Astrocyte of the spinal cord (primary cell): ENCODE measurements around the gene DVL2.
A peak's percentile ranks its signal among the peaks of the same experiment; 100 is the strongest.

Experiments used
- DNase-seq: peaks from one replicate; pipeline ENCODE4 v3.0.0; 2011; ENCODE audit warnings: low read depth, low spot score
- H3K4me3 ChIP-seq: 2 replicates; pipeline ENCODE4 v1.5.1; 2011; ENCODE audit warnings: low read depth, mild to moderate bottlenecking, low read length, moderate library complexity
- in situ Hi-C: cut with HindIII; loops from 2 replicates; pipeline ENCODE4 v1.10.0; 2017; ENCODE audit warnings: low sequenced_read_pairs
- TF ChIP-seq, protein P1 (sequence below): IDR thresholded peaks from 2 replicates; pipeline ENCODE4 v1.5.1; 2012; ENCODE audit warnings: low read depth, mild to moderate bottlenecking, low read length, inconsistent platforms

DVL2 gene

DNA sequence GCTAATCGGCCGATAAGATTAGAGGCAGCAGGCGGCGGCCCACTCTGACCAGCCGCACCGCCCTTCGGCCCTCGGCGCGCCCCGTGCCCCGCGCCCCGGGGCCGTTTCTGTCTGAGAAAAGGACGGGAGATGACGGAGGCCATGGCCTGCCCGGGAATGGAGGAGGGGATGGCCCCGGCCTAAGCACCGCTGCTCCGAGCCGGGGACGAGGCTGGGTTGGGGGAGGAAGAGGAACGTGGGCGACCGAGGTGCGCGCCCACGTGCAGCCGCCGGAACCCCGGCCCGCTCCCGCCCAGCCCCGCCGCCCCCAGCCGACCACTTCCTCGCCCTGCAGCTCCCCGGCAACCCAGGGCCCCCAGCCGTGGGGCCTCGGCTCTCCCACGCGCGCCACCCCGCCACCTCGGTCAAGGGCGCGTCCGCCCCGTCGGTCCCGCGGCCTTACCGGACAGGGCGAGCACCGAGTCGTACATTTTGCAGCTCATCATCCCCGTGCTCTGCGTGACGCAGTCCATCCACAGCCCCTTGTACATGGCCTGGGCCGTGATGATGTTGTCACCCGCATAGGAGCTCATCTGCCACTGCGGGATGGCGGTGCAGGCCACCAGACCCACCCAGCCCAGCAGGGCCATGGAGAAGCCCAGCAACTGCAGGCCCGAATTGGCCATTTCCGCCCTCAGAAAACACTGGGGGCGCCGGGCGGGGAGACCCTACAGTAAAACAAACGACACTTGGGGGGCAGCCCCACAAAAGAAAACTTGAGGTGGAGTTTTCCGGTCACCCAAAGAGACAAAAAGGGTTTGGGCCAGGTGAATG is 27.3 kb upstream of the DVL2 start:
- TF ChIP-seq, protein P1, sequence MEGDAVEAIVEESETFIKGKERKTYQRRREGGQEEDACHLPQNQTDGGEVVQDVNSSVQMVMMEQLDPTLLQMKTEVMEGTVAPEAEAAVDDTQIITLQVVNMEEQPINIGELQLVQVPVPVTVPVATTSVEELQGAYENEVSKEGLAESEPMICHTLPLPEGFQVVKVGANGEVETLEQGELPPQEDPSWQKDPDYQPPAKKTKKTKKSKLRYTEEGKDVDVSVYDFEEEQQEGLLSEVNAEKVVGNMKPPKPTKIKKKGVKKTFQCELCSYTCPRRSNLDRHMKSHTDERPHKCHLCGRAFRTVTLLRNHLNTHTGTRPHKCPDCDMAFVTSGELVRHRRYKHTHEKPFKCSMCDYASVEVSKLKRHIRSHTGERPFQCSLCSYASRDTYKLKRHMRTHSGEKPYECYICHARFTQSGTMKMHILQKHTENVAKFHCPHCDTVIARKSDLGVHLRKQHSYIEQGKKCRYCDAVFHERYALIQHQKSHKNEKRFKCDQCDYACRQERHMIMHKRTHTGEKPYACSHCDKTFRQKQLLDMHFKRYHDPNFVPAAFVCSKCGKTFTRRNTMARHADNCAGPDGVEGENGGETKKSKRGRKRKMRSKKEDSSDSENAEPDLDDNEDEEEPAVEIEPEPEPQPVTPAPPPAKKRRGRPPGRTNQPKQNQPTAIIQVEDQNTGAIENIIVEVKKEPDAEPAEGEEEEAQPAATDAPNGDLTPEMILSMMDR: no peak
- DNase-seq: no peak
- peak overlapping the region; percentile 27 for H3K4me3 ChIP-seq
- in situ Hi-C loops: no loop called here

DNA sequence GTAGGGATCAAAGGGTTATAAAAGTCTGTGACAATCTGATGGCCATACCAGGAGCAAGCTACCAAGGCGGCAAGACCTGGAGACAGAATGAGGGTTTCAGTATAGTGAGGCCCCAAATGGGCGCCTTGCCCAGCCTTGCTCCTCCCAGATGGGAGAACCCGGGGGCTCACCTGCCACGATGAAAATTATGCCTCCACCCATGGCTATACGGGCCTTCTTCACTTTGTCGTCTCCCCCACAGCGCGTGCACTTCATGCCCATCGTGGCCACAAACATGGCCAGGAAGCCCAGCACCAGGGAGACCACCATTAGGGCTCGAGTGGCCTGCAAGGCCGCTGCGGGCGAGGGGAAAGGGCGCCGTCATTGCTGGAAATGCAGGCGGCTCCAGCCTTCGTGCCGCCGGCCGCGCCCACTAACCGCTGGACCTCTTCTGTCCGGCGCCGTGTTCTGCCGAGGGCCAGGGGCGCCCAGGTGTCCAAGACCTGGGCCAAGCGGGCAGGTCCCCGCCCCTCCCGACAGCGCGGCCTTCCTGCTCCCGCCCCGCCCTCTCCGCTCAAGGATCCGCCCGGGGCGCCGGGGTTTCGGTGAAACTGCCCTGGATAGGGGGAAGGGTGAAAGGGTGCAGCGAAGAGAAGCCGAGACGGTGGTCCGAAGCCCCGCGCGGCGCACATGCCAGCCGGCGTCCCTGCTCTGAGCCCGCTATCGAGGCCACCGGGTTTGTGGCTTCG is 26.5 kb upstream of the DVL2 start:
- H3K4me3 ChIP-seq: peak overlapping the region; percentile 27
- DNase-seq: no peak
- in situ Hi-C loops: no loop called here
- TF ChIP-seq, protein P1: no peak

DNA sequence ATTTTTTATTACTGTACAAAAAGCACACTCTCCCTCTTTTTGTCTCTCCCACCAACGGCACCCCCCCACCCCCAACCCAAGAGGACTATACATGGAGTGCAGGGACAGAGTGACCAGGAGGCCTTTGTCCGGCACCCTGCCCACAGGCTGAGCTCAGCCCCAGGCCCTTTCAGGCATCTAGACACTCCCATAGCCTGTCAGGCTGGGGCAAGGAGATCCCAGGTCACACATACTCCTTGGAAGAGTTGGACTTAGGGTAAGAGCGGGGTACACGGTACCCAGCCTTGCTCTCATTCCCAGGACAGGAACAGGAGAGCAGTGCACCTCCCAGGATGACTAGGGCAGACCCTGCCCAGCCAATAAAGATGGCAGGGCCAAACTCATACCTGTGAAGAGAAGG is 25.8 kb upstream of the DVL2 start:
- no peak for DNase-seq
- no peak overlapping the region for H3K4me3 ChIP-seq
- in situ Hi-C loops: no loop called here
- TF ChIP-seq, protein P1: no peak

DNA sequence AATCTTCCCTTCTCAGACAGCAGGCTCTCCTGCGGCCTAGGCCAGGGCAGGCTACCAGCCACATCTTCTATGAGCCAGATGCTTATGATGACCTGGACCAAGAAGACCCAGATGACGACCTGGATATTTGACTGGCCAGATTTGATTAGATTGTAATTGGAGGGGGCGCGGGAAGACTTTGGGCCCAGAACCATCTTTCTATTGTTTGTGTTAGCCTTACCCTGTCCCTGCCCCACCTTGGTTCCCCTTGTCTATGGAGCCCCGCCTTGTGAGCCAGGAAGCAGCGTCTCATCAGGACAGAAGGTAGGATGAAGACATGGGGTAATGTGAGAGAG is 25.2 kb upstream of the DVL2 start:
- in situ Hi-C loops: no loop called here
- no peak overlapping the region for H3K4me3 ChIP-seq
- TF ChIP-seq, protein P1: no peak

DNA sequence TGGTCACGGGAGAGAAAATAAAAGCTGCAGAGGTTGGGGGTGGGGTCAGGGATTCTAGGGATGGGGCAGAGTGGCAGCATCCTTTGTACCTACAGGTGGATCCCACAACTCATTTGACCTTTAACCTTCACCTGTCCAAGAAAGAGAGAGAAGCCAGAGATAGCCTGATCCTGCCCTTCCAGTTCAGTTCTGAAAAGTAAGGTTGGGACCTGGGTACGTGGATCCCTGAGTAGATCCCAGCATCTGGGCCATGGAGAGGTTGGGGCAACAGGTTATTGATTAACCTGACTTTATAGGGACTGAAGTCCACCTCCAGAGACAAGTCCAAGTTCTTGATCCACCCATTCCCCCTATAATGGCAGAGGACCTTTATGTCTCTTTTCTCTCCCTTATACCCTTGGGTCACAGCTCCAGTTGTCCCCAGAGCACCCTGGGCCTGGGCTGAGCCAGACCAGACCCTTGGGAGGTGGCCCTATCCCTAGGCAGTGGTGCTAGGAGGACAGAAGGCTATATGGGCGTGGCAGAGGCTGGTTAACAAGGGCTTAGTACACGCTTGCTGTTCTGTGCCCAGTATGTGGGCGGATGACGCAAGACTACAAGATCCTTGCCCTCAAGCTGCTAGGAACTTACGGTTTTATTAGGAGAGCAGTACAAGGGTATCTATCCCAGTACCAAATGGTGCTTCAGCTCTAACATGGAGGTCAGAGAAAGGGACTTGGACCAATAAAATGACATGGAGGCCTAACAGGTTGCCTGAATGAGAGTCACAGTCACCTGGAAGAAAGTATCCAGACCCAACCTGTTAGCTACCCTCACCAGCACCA is 24.6 kb upstream of the DVL2 start:
- no peak overlapping the region for H3K4me3 ChIP-seq
- in situ Hi-C loops: no loop called here
- TF ChIP-seq, protein P1: no peak
- DNase-seq: no peak

More for the DNA sequence above, 25.2 kb upstream of the DVL2 start:
- no peak for DNase-seq

DNA sequence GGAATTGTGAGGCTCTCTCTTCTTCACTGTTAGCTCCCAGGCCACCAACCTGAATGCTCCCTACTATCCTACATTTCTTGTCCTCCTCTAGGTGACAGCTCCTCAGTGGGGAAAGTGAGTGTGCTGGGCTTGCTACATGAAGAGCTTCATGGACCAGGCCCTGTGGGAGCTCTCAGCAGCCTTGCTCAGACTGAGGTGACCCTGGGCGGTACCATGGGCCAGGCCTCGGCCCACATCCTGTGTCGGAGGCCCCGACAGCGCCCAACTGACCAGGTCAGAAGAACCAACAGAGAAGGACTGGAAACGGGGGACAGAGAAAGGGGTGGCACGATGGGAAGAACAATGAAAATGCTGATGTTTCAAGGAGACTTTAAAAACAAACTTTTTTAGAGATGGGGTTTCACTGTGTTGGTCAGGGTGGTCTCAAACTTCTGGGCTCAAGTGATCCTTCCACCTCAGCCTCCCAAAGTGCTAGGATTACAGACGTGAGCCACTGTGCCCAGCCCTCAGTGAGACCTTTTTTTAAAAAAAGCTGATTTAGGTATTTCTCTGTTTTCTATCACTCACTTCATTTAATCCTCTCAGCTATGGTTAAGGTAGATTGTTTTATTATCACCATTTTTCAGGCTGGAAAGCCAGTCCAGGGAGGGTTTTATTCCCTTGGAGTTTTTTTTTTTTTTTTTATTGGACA is 22.6 kb upstream of the DVL2 start:
- in situ Hi-C loops: no loop called here
- TF ChIP-seq, protein P1: no peak
- no peak for DNase-seq
- no peak overlapping the region for H3K4me3 ChIP-seq
